ENCODE measurements around the gene LCLAT1.
"Not testable (repeated sequence)": the region's sequence is repeated elsewhere in the genome, so short reads cannot be mapped to it uniquely, and the experiment has no call there.

LCLAT1 gene

DNA sequence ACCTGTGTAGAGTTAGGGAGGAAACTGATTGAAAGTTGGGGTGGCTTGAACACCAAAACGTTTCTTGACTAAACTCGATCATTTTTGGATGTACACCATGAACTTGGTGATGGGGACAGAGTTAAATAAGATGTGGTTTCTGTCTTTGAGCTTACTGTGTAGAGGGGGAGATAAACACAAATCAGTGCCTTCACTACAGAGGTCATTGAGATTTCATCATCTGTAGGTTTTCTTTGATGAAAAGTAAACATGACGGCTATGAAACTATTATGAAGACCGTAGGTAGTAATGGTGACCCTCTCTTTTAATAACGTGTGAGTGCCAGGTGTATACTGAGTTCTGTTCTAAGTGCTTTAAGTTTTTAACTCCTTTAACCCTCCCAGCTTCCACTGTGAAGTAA lies 6.5 kb downstream of the LCLAT1 start:
- DNase-seq (ENCODE audit: low read depth in 1 of 2, low spot score in 1 of 2) = no peak

DNA sequence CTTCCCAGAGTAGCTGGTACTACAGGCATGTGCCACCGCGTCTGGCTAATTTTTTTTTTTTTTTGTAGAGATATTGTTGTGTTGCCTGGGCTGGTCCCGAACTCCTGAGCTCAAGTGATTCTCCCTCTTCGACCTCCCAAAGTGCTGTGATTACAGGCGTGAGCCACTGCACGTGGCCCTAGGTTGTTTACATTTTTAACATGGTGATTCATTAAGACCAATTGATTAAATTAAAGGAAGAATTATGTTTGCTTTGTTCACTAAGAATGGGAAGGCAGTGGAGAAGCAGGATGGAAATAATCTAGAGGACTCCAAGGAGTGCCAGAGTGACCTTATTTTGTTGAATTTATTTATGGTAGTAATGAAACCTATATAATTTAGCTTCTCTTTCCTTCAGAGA lies 7.5 kb downstream of the LCLAT1 start:
- DNase-seq (ENCODE audit: low read depth in 1 of 2, low spot score in 1 of 2) = no peak

DNA sequence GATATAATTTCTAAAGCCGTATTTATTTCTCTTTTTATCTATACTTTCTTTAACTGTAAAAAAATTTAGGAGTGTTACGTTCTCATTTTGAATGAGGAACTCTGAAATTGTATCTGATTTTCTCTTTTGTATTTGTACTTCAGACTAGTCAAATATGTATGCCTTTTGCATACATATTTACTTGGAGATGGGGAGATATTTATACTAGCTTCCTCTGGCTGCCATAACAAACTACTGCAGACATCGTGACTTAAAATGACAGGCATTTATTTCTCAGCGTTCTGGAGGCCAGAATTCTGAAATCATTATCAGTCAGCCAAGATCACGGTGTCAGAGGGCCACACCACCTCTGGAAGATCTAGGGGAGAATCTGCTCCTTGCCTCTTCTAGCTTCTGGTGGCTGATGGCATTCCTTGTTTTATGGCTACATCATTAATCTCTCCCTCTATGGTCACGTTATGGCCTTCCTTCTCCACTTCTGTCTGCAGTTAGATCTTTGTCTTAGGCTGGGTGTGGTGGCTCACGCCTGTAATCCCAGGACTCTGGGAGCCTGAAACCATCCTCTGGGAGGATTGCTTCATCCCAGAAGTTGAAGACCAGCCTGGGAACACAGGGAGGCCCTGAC lies 8.2 kb downstream of the LCLAT1 start:
- DNase-seq (ENCODE audit: low read depth in 1 of 2, low spot score in 1 of 2) = no peak

GRCh38 chr2:30456106-30456505 lies 9.1 kb downstream of the LCLAT1 start:
- DNase-seq (ENCODE audit: low read depth in 1 of 2, low spot score in 1 of 2) = no peak

DNA sequence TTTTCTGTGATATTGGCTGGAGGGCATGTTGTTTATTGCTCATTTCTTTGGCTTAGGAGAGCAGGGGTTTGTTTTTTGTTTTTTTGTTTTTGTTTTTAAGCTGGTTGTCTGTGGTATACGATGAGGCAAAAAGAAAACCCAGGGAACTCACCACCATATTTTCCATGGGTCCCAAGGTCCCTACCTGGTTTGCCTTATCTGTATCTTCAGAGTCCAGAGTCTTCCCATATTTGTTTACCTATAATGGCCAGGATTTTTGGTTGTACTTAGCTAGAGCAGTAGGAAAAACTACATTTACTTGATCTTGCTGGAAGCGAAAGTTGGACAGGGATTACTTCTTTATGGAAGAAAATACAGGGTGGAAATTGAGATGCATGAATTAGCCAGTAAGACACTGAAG lies 9.5 kb downstream of the LCLAT1 start:
- no peak for DNase-seq (ENCODE audit: low read depth in 1 of 2, low spot score in 1 of 2)

- DNase-seq (ENCODE audit: low read depth in 1 of 2, low spot score in 1 of 2) = no peak
Observed at GRCh38 chr2:30457296-30457695, 10.2 kb downstream of the LCLAT1 start.

GRCh38 chr2:30459140-30459539 lies 12.1 kb downstream of the LCLAT1 start:
- no peak for DNase-seq (ENCODE audit: low read depth in 1 of 2, low spot score in 1 of 2)

GRCh38 chr2:30462131-30462857 lies 15.2 kb downstream of the LCLAT1 start:
- DNase-seq (ENCODE audit: low read depth in 1 of 2, low spot score in 1 of 2) = no peak

GRCh38 chr2:30463535-30463934 lies 16.5 kb downstream of the LCLAT1 start:
- DNase-seq (ENCODE audit: low read depth in 1 of 2, low spot score in 1 of 2) = no peak

- DNase-seq (ENCODE audit: low read depth in 1 of 2, low spot score in 1 of 2) = no peak
Observed at GRCh38 chr2:30464544-30465170, 17.6 kb downstream of the LCLAT1 start.

- DNase-seq (ENCODE audit: low read depth in 1 of 2, low spot score in 1 of 2) = no peak
Observed at GRCh38 chr2:30465171-30465545, 18.1 kb downstream of the LCLAT1 start.

GRCh38 chr2:30466216-30466615 lies 19.2 kb downstream of the LCLAT1 start:
- no peak for DNase-seq (ENCODE audit: low read depth in 1 of 2, low spot score in 1 of 2)

DNA sequence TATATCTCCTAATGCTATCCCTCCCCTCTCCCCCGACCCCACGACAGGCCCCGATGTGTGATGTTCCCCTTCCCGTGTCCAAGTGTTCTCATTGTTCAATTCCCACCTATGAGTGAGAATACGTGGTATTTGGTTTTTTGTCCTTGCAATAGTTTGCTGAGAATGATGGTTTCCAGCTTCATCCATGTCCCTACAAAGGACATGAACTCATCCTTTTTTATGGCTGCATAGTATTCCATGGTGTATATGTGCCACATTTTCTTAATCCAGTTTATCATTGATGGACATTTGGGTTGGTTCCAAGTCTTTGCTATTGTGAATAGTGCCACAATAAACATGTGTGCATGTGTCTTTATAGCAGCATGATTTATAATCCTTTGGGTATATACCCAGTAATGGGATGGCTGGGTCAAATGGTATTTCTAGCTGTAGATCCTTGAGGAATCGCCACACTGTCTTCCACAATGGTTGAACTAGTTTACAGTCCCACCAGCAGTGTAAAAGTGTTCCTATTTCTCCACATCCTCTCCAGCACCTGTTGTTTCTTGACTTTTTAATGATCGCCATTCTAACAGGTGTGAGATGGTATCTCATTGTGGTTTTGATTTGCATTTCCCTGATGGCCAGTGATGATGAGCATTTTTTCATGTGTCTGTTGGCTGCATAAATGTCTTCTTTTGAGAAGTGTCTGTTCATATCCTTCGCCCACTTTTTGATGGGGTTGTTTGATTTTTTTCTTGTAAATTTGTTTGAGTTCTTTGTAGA lies 20.2 kb downstream of the LCLAT1 start:
- DNase-seq (ENCODE audit: low read depth in 1 of 2, low spot score in 1 of 2) = not testable (repeated sequence)

DNA sequence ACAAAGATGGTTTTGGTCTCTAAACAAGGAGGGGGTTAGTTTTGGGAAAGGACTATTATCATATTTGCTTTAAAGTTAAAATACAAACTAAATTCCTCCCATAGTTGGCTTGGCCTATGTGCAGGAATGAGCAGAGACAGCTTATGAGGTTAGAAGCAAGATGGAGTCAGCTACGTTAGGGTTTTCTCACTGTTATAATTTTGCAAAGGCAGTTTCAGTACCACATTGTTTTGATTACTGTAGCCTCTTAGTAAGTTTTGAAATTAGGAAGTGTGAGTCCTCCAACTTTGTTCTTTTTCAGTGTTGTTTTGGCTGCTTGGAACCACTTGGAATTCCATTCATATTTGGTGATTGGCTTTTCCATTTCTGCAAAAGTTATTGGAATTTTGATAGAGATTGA lies 23.4 kb downstream of the LCLAT1 start:
- no peak for DNase-seq (ENCODE audit: low read depth in 1 of 2, low spot score in 1 of 2)

- no peak for DNase-seq (ENCODE audit: low read depth in 1 of 2, low spot score in 1 of 2)
Observed at GRCh38 chr2:30472326-30472725, 25.3 kb downstream of the LCLAT1 start.

DNA sequence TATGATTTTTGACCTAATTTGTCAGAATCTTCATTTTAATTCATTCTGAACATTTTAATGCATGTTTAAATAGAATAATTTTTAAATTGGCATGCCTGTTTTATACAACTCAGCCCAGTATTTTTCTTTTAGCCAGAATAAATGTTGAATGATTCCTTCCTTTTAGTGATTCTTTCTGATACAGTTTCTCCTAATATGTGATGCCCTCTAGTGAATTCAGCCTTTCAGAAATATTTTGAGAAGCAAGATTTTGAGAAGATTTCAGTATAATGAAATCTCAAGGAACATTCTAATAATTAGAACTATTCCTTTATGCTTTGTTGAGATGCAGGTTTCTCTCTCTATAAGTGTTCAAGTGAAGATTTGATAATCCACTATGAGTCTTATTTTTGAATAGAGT lies 28.5 kb downstream of the LCLAT1 start:
- DNase-seq (ENCODE audit: low read depth in 1 of 2, low spot score in 1 of 2) = no peak

DNA sequence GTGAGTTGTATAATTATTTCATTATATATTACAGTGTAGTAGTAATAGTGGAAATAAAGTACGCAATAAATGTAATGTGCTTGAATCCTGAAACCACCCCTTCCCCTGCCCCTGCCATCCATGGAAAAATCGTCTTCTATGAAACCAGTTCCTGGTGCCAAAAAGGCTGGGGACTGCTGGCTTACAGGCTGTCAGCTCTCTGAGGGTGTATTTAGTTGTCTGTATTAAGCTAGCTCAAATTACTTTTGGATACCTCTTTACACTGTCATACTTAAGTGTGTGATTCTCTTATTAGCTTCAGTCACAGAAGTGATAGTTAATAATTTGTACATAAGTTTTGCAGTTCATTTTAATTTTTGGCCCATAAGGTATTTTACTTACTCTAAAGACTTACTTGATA lies 29.6 kb downstream of the LCLAT1 start:
- DNase-seq (ENCODE audit: low read depth in 1 of 2, low spot score in 1 of 2) = no peak

DNA sequence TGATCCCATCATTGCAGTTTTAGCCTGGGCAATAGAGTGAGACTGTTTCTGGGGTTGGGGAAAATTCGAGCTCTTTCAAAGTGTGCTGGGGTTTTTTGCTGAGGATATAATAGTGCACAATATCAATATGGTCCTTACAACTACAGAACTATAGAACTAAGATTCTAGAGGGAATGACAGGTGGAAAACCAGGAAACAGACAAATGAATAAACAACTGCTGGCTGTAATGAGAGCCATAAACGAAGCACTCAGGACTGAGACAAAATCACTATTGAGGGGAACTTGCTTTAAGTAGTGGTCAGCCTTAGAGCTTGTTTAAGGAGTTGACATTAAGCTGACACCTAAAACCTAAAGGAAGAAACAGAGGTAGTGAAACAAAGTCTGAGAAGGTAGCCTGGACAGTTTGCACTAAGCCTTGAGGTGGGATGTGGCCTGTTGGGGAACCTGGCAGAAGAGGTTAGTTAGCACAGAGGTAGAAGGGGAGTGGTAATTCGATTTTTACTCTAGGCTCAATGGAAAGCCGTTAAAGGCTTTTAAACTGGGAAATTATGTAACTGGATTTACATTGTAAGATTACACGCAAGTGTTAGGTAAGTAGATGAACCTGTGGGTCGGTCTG lies 33.8 kb downstream of the LCLAT1 start:
- no peak for DNase-seq (ENCODE audit: low read depth in 1 of 2, low spot score in 1 of 2)

- DNase-seq (ENCODE audit: low read depth in 1 of 2, low spot score in 1 of 2) = no peak
Observed at GRCh38 chr2:30481323-30481800, 34.3 kb downstream of the LCLAT1 start.

DNA sequence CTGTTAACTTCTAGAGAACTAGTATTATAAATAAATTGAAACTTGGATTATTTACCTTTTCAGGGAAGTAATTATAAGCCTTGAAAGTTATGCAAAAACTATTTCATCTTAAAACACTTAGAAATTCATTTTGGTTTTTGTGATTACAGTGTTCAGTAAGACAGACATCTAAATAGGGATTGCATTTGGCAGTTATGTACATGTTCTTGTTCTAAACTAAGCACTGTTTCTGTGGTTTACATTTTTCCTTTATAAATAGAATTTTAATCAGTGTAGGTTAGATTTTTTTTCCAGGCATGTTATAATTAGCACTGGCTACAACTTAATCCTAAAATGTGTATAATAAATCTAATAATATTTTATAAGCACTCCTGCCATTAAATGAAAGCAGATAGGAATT lies 35.0 kb downstream of the LCLAT1 start:
- DNase-seq (ENCODE audit: low read depth in 1 of 2, low spot score in 1 of 2) = no peak

DNA sequence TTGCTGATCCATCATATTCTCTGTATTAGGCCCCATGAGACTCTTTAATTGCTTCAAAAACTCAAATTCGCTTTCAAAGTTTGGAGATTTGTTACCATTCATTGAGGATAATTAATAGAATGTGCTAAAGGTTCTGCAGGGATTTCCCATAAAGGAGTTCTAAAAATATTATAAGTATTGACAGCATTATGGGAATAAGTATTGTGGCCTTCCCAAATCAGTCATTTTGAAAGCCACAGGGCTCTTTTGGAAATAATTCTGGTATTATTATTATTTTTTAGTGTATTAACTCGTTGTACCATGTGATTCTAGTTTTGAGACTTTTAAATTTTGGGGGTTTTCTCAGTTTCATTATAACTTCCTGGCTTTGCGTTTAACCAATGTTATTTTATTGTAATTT lies 37.1 kb downstream of the LCLAT1 start:
- DNase-seq (ENCODE audit: low read depth in 1 of 2, low spot score in 1 of 2) = no peak
